Fibroblast of peridontal ligament (primary cell): Measurements from ENCODE around the gene CCDC144A.
"Not testable (repeated sequence)": the region's sequence is repeated elsewhere in the genome, so short reads cannot be mapped to it uniquely, and the experiment has no call there.

Source experiments
- DNase-seq: peaks from one replicate; pipeline ENCODE4 v3.0.0-alpha.2; 2010; ENCODE audit errors: extremely low read depth

CCDC144A gene

DNA sequence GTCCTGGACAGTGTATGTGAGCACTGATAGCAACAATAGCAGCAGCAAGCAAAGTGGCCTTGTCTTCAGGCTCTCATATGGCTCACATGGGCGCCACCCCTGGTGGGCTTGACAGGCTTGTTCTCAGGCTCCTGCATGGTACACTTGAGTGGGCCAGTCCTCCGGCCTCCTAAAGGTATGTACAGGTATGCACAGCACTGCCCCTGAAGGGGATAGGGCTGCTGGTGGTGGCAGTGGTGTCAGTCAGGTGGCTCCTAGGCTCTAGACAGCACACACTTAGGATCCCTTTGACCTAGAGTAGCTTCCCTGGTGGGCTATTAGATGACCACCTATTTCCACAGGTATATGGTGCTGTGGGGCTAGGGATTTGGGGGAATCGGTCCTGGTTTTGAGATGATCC lies 67.5 kb downstream of the CCDC144A start:
- not testable (repeated sequence) for DNase-seq

DNA sequence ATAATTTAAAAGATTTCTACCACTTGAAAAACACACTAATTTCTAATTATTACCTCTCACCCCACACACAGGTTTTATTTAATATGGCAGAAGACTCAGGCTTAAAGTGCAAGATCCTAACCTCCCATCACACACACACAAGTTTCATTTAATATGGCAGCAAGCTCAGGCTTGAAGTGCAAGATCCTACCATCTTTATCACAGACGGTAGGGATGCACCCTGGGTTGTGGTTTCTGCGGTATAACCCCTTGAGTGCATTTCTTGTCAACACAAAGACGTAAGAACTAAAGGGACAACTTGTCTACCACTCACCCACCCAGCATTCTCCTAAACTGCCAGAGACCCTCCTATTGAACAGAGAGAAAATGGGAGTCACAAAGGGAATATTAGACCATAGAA lies 68.1 kb downstream of the CCDC144A start:
- not testable (repeated sequence) for DNase-seq

DNA sequence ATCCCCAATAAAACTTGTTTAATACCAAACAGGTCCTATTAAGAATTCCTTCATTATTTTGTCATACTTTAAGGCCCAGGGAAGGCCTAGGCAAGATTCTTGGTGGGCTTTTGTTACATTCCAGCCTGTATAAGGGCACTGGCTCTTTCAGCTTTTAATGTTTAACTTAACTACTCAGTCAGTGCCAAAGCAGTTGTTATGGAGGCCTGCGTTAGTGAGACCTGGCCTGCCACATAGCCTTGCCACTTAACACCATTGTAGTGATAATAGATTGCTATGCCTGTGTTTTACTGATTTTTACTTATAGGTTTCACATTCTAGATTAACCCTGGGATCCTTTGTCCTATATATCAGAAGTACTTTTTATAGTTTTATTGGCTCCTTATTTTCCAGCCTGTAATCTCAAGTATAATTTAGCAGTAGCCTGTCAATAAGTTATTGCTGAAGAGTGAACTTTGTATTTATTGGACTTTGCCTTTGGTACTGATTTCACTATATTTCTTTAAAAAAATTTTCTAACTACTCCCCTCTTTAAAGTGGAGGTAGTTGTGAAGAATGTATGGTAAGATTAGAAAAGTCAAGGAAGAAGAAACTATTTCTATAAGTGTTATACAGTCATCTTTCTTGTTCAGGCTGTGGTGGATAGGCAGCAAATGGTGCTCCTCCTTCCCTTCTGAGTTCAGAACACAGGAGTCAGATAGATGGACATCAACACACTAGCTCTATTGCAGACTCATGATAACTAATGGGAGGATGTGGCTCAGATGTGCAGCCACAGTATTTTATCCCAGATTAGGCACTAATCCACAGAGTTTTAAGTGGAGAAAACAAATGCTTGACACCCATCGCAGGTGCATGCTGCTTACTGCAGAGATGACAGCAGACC lies 78.5 kb downstream of the CCDC144A start:
- DNase-seq: not testable (repeated sequence)

DNA sequence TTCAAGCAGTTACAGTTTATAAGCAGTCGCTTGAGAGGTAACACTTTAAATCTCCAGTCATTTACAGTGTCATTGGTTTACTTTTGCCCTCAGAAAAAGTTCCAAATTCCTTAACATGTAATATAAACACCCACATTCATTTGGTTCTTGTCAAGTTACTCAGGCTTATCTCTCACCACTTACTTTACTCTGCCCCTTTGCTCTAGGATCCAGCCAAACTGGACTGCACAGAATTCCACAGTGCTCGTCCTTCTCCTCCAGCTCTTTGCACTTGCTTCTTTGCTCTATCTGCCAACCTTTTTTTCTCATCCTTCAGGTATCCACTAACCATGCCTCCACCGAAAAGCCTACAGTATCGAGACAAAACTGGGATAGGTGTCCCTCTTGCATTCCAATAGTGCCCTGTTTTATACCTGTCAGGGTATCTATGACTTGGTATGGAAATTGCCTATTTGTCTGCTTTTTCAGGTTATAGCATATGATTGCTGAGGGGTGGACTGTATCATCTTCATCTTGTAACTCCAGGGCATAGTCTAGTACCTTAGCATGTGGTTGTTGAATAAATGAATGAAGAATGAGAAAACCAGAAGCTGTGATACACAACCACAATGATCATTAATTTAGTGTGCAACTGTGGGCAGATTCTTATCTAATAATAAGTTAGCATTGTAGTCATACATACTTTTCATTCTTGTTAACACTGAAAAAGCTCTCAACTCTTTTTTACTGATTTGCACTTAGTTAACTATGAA lies 82.5 kb downstream of the CCDC144A start:
- DNase-seq: not testable (repeated sequence)

DNA sequence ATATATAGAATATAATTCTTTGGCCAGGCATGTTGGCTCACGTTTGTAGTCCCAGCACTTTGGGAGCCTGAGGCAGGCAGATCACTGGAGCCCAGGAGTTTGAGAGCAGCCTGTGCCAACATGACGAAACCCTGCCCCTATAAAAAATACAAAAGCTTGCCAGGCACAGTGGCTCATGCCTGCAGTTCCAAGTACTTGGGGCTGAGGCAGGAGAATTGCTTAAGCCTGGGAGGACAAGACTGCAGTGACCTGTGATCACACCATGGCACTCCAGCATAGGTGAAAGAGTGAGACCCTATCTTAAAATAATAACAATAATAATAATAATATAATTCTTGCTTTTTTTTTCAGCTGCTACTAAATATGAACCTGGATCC lies 83.1 kb downstream of the CCDC144A start:
- DNase-seq: not testable (repeated sequence)

DNA sequence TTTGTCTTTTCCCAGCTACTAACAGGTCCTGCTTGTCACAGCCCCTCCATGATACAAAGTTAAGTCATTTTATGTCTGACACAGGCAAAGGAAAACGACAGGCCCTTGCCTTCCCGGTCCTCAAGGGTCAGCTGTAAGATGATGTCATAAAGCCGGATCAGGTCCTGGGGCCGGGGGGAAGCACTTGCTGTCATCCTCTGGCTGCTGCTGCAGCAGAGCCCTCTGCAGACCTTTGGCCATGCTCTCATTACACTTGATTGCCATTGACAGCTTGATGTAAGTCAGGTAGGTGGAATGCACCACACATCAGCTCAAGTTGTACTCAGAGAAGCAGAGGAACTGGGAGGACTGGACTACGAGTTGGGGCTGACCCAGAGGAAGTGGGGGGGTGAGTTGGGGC lies 97.8 kb downstream of the CCDC144A start:
- not testable (repeated sequence) for DNase-seq

GRCh38 chr17:16788889-16789536 lies 99.0 kb downstream of the CCDC144A start:
- DNase-seq: not testable (repeated sequence)

DNA sequence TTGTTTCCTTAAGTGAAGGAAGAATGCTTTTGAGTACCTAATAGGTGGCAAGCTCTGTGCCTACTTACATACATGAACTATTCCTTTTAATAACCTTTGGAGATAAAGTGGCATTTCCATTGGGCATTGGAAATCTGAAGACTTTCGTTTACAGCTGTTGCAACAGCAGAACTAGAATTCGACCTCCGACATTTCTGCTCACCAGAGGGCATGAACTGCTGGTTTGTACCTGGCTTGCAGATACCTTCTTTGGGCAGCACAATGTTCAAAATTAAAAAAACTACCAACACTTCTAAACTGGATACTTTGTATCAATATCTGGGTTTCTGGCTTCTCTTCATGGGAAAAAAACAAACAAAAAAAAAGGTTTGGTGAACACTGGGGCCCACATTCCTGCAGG lies 99.6 kb downstream of the CCDC144A start:
- DNase-seq: not testable (repeated sequence)

DNA sequence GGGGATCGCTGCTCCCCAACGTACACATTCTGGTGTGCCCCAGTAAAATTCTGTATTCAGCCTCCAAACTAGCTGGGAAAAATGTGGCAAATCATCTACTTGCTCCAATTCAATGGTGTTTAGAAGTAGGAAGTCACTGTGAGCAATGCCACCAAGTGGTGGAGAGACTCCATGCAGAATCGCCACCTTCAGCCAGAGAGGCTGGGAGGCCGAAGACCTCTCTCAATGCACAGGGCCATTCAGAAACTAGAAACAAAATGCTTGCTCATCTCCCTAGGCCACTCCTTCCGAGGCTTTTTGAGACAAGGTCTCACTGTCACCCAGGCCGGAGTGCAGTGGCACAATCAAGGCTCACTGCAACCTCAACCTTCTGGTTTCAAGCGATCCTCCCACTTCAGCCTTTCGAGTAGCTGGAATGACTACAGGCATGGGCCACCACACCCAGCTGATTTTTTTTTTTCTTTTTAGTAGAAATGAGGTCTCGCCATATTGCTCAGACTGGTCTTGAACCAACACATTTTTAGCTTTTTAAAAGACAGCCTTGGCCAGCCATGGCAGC lies 100.4 kb downstream of the CCDC144A start:
- DNase-seq: not testable (repeated sequence)

DNA sequence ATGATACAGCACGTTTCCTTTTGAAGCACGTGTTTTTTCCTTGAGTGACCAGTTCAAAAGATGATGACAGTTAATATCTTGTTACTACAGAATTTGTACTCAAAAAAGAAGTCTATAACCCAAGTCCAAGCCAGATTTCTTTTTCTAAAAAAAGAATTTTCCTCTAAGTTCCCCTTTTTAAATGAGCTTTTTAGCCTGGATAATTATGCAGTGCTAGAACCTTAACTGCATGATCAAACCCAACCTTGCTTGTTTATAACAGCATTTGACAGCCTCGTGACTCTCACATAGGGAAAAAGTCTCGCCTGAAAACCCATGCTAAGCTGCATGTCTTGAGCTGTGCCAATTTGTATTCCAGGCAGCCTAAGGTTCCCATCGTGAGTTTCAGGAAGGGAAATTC lies 104.2 kb downstream of the CCDC144A start:
- peak; percentile 4 for DNase-seq

GRCh38 chr17:16795894-16796293 lies 105.9 kb downstream of the CCDC144A start:
- DNase-seq: not testable (repeated sequence)

DNA sequence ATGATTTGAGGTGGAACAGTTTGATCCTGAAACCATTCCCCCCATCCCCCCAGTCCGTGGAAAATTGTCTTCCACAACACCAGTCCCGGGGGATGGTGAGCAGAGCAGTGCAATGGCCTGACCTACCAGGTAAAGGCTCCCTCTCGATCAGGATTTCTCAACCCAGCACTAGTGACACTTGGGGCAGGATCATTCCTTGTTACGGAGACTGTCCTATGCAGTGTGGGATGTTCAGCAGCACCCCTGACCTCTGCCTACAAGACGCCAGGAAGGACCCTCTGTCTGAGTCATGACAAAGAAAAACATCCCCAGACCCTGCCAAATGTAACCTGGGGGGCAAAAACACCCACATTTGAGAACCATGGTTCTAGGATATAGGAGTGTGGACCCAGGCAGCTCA lies 114.8 kb downstream of the CCDC144A start:
- DNase-seq: not testable (repeated sequence)

- DNase-seq: not testable (repeated sequence)
Measured at GRCh38 chr17:16806599-16806998, 116.6 kb downstream of the CCDC144A start.

DNA sequence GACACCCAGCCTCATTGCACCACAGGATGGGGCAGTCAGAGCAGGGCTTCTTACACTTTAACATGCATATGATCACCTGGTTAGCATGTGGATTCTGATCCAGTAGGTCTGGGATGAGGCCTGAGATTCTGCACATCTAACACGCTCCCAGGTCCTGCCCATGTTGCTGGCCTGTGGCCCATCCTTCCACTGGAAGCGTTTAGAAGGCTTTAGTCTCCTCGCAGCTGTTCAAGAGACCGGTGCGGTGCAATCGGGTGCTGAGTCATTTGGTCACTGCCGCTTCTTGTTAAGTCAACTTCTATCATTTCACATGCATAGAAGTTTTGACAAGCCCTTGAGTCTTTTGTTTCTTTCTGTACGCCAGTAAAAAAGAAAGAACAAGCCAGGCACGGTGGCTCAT lies 117.6 kb downstream of the CCDC144A start:
- DNase-seq: not testable (repeated sequence)

DNA sequence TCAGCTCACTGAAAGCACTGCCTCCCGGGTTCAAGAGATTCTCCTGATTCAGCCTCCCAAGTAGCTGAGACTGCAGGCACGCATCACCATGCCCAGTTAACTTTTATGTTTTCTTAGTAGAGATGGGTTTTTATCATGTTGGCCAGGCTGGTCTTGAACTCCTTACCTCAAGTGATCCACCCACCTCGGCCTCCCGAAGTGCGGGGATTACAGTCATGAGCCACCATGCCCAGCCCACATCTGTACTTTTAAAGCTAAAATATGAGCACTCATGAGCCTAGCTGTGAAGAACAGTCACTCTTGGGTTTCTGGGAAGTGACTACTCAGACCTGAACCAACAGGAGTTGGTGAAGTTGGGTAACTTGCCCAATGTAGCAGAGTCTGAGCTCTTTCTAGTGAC lies 120.2 kb downstream of the CCDC144A start:
- not testable (repeated sequence) for DNase-seq

DNA sequence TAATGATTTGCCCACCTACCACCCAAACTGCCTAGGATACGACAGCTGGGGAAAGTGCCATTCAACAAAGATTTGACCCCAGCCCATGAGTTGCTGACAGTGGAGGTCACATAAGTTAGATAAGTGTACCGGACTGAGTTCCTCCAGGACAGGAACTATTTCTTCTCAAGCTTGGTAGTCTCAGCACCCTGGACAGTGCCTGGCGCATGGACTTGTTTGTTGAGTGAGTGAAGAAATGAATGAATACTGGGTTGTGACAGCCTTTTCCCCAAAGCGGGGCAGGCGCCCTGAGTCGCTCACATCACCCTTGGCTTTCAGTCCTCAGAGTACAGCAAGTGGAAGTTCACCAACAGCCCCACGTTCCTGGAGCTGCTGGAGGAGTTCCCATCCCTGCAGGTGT lies 122.1 kb downstream of the CCDC144A start:
- DNase-seq: peak; percentile 50

DNA sequence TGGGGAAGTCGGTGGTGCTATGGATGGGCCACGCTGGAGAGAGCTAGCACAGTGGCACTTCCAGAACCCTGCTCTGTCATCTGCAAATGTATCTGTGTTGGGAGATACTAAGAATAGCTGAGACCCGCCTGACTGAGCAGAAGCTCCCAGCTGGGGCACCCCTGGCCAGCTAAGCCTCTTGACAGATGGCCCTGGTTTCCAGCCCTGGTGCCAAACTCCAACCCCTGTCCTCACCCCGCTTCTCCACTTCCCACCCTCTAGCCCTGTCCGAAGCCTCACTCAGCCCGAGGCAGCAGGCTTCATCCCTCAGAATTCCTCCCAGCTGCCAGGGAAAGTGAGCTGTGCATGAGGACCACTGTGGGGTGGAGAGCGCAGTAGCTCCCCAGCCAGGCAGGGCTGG lies 124.4 kb downstream of the CCDC144A start:
- DNase-seq: no peak

DNA sequence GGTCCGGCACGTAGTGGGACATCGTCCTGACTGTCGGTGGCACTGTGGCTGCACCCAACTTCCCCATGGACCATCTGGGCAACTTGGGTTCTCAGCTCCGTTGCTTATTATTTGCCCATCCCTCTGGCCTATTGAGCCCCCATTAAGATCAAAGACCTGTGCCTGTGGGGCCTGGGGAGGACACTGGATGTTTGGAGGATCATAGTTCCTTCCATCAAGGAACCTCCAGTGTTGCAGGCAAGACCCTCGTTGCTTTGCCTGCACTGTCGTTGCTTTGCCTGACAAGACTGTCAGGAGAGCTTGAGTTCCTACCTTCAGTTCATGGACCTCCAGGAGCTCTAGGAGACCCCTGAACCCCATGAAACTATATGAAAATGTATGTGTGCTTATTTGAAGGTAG lies 127.2 kb downstream of the CCDC144A start:
- no peak for DNase-seq

DNA sequence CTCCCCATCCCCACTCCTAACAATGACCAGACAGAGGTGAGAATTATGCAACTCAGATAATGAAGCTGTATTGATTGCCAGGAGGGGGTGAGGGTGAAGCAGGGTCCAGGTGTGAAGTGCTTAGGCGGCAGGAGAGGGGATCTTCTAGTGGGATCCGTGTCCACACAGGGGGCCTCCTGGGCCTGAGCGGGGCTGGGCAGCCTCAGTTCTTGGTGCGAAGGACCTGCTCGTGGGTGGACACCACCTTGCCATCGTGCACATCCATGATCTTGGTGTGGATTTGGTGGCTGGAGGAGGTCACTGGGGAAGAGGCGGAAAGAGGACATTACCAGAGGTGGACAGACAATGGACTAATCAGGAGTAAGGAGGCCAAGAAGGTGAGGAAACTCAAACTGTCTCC lies 127.9 kb downstream of the CCDC144A start:
- DNase-seq: not testable (repeated sequence)

DNA sequence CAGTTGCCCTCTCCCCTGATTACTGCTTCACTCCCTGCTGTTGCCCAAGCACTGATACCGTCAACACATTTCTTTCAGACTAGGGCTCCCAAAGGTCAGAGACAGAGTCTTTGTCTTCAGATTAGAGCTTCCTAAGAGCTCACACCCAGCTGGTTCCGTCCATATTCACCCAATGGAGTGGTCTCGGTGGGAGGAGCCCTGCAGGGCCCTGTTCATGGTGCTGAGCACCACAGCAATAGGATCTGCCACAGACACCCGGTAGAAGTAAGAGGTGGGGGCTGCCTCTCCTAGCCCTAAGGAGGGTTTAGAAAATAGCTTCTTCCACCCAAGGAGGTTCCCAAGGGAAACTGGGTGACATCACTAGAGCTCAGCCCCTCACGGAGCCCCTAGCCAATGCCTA lies 128.3 kb downstream of the CCDC144A start:
- no peak for DNase-seq

- no peak for DNase-seq
Measured at GRCh38 chr17:16818821-16819683, 129.0 kb downstream of the CCDC144A start.
